T-helper 1 cell treated with Interleukin-12 subunit alpha and Interleukin-12 subunit beta and Interleukin-4 antibody, amounts not matched to agents 30 ng/mL and 1 ng/mL, for 36 hours (primary cell): ENCODE measurements around the gene CKLF. TPM values are rescaled to one million over a fixed set of nuclear protein-coding genes. Genes with fewer than 3 reads are reported as not detected.

ENCODE experiments used
- intact Hi-C: fragments of 100-400 bp; cut with micrococcal nuclease; formaldehyde crosslinking; loops from one replicate; pipeline ENCODE4 v1.15.1; 2024
- total RNA-seq: library from RNA; stranded (reverse); gene quantifications from 2 replicates; pipeline ENCODE4 v1.2.3, GENCODE V29; 2022

CKLF gene
- total RNA-seq, 1 donor from 2014 or later = 253 TPM

- intact Hi-C loops = no loop called here
Observed at GRCh38 chr16:66541388-66542355, 10.7 kb upstream of the CKLF start.

GRCh38 chr16:66542396-66542795, 10.0 kb upstream of the CKLF start:
- intact Hi-C loops = no loop called here

DNA sequence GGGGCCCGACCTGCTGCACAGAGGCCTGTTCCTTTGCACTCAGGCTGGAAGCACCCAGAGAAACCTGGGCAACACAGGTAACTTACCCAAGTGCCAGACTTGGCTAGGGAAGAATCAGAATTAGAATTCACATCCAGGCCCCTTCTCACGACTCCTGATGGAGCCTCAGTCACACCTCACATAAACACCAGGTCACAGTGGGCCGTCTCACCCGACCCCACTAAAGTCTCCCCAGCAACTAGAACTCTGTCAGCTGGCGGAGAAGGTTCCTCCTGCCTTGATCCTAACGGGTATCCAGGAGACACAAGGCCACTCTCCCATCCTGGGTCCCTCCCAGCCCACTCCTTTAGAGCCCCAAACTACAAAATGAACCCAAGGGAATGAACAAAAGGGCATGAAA, 8.8 kb upstream of the CKLF start:
- intact Hi-C loops = no loop called here

GRCh38 chr16:66544016-66544757, 8.2 kb upstream of the CKLF start:
- intact Hi-C loops = no loop called here

DNA sequence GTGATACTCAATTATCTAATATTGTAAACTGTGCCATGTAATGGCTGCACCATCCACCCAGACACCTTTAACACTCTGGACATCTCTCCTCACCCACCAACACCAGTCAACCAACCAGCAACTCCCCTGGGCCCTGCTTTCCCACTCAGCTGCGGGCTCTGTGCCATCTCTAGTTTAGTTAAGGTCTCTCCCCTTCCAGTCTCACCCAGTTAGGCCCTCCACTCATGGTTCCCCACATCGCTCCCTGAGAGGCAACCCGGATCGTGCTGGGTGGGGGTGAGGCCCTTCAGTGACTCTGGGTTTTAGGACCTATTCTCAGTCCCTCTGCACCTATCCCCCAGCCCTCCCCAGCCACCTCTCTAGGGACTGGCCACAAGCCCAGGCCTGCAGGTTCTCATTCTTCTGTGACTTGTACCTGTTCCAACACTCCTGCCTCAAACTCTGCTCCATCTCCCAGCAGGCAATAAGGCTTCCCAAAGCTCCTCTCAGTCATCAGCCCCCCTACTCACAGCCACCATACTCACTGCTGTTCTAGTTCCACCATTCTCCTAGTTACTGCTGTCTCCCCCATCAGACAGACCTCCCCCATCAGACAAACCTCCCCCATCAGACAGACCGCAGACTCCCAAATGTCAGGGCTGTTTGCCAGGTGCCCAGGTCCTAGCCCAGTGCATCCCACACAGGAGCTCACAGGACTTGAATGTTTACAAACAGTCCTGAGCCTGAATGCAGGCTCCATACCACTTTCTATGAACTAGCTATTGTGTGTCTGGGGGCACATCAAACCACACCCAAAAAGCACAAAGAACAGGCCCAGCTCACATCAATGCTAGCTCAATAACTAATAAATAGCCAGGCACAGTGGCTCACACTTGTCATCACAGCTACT, 5.0 kb upstream of the CKLF start:
- intact Hi-C loops = no loop called here

DNA sequence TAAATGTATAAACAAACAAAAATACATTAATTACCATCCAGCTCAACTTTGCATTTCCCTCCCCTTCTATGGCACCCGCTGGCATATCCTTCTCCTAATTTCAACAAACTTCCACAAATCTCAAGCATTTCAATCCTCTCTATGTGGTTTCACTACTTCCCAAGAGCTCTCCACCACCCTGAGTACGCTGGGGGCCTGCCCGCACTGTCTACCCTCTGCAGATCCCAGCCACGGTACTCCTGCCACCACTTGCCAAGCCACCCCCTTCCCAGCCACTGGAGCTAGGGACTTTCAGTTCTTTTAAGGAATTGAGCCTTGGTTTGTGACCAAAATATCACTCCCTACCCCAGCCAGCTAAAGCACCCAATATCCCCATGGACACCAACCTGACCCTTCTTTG, 4.3 kb upstream of the CKLF start:
- intact Hi-C loops = no loop called here

GRCh38 chr16:66548868-66549267, 3.5 kb upstream of the CKLF start:
- intact Hi-C loops = loop anchor here (1.0 kb wide), 1 partner anchor 10 kb away; no protein-coding TSS in a partner anchor

GRCh38 chr16:66549284-66550131, 2.9 kb upstream of the CKLF start, which contains the start of gene TK2:
Gene TK2 (minus strand): TSS chr16:66550122. CDS start chr16:66550061, 61 bp downstream.
- intact Hi-C loops = loop anchor here (1.0 to 5.0 kb wide), 2 partner anchors 10 to 103 kb away; no protein-coding TSS in a partner anchor

GRCh38 chr16:66551348-66551759, 1.0 kb upstream of the CKLF start:
- intact Hi-C loops = loop anchor here (1.0 to 5.0 kb wide), 2 partner anchors 68 to 101 kb away; no protein-coding TSS in a partner anchor

GRCh38 chr16:66551788-66552285, 539 bp upstream of the CKLF start:
- intact Hi-C loops = loop anchor here (1.0 to 5.0 kb wide), 12 partner anchors 30 to 321 kb away; partner anchors contain the start of genes CMTM3 and DYNC1LI2

- intact Hi-C loops = loop anchor here (1.0 to 5.0 kb wide), 4 partner anchors 8 to 320 kb away; partner anchors contain the start of gene DYNC1LI2
Observed at GRCh38 chr16:66553223-66553622, 847 bp downstream of the CKLF start.

GRCh38 chr16:66554021-66554420, 1.6 kb downstream of the CKLF start:
- intact Hi-C loops = loop anchor here (5.0 kb wide), 1 partner anchor 98 kb away; no protein-coding TSS in a partner anchor

- intact Hi-C loops = loop anchor here (5.0 kb wide), 1 partner anchor 98 kb away; no protein-coding TSS in a partner anchor
Observed at GRCh38 chr16:66554495-66554894, 2.1 kb downstream of the CKLF start.

- intact Hi-C loops = no loop called here
Observed at GRCh38 chr16:66560107-66560506, 7.7 kb downstream of the CKLF start.

DNA sequence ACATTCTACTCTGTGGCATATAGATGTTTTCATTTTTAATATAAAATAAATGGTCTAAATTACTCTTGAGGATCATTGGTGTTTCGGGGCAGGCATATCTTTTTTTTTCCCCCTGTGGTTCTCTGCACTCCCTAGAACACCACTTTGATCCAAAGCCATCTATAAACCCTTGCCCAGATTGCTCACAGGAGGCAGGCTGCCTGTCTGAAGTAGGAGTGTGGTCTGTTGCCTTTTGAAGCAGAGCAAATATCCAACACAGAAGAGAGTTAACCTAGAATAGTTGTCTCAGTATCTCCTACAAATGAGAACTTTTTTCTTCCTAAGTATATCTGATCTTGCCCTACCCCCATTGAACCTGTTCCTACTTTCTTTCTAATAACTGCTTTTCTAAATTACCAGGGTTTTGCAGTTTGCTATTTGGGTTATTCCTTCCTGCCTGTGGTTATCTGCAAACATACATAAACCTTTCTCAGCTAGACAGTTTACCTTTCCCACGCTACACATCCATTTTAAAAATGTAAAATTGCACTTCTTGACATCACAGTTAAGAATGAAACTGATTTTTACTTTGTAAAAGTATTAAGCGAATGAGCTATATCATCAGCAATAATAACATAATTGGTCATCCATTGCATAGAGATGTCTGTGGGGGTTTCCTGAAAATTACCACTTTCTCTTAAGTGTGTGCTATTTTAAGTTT, 9.2 kb downstream of the CKLF start:
- intact Hi-C loops = loop anchor here (1.0 to 2.0 kb wide), 3 partner anchors 8 to 43 kb away; partner anchors contain the start of gene CMTM3

DNA sequence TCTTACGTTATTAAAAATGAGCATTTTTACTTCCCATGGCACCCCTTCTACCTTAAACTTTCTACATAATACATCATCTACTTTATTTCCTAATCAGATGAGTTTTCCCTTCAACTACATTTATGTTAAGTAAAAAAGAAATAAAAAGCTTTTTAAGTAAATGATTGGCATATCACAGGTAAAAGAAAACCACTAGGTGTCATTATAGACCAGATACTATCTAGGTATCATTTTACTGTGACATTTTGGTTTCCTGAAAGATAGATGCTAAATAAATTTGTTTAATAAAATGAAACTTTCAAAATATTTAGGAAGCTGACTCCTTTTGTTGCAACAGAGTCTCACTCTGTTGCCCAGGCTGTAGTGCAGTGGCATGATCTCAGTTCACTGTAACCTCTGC, 10.0 kb downstream of the CKLF start:
- intact Hi-C loops = loop anchor here (2.0 kb wide), 2 partner anchors 28 to 42 kb away; partner anchors contain the start of gene CMTM3

GRCh38 chr16:66562986-66563385, 10.6 kb downstream of the CKLF start:
- intact Hi-C loops = loop anchor here (2.0 kb wide), 2 partner anchors 28 to 42 kb away; partner anchors contain the start of gene CMTM3

GRCh38 chr16:66563574-66564334, 11.4 kb downstream of the CKLF start:
- intact Hi-C loops = loop anchor here (2.0 kb wide), 2 partner anchors 27 to 41 kb away; partner anchors contain the start of gene CMTM3
